Thymus (tissue), 11 donors: Measurements from ENCODE around the gene ODF4. TPM values are rescaled to one million over a fixed set of nuclear protein-coding genes. Genes with fewer than 3 reads are reported as not detected.
"Not testable (repeated sequence)": the region's sequence is repeated elsewhere in the genome, so short reads cannot be mapped to it uniquely, and the experiment has no call there.

Experiments used
- DNase-seq, 9 donors: peaks; one replicate each; pipeline ENCODE4 v3.0.0-alpha.2; 2013; ENCODE audit warnings: low spot score in 9 of 9, low read depth in 6 of 9, missing footprints in 1 of 9
- H3K27ac ChIP-seq, 2 donors: one replicate each; pipeline ENCODE4 v1.5.1; 2013; ENCODE audit warnings: control low read depth in 1 of 2, low read depth in 1 of 2, low read length in 1 of 2, mild to moderate bottlenecking in 1 of 2, moderate library complexity in 1 of 2
- H3K27me3 ChIP-seq, 2 donors: one replicate each; pipeline ENCODE4 v1.5.1; 2013; ENCODE audit warnings: low read length in 1 of 2; ENCODE audit not compliant: control insufficient read depth in 2 of 2, insufficient read depth in 1 of 2
- H3K36me3 ChIP-seq, 2 donors: one replicate each; pipeline ENCODE4 v1.5.1; 2013; ENCODE audit warnings: low read length in 1 of 2, mild to moderate bottlenecking in 1 of 2, moderate library complexity in 1 of 2; ENCODE audit not compliant: control insufficient read depth in 2 of 2, insufficient read depth in 2 of 2
- H3K4me1 ChIP-seq, 2 donors: one replicate each; pipeline ENCODE4 v1.5.1; 2013; ENCODE audit warnings: low read length in 2 of 2; ENCODE audit not compliant: control insufficient read depth in 2 of 2, insufficient read depth in 2 of 2
- H3K4me3 ChIP-seq, 2 donors: one replicate each; pipeline ENCODE4 v1.5.1; 2013; ENCODE audit warnings: low read length in 2 of 2, control low read depth in 1 of 2, mild to moderate bottlenecking in 1 of 2
- H3K9me3 ChIP-seq, 2 donors: one replicate each; pipeline ENCODE4 v1.5.1; 2013; ENCODE audit warnings: low read length in 1 of 2, mild to moderate bottlenecking in 1 of 2; ENCODE audit not compliant: control insufficient read depth in 2 of 2, insufficient read depth in 1 of 2
- WGBS: extraction: QIAGEN DNeasy Blood & Tissue Kit; methylation state at CpG from one replicate; pipeline ENCODE4 v1.1.7; 2013; 5-methylcytosine and 5-hydroxymethylcytosine counted together
- polyA plus RNA-seq: library from polyadenylated mRNA; stranded (reverse); fragments of 200-250 nt; gene quantifications from one replicate; pipeline ENCODE4 v1.2.3, GENCODE V29; 2013
- total RNA-seq: library from RNA; stranded (reverse); fragments of 120-200 nt; gene quantifications from one replicate; pipeline ENCODE4 v1.2.4, GENCODE V29; 2013
- donor health status: healthy.

The ODF4 gene
- total and polyA plus RNA-seq, 2 donors: 0.05 TPM; not detected in 1

- WGBS: 96% methylated on average over 7 of the region's 7 CpGs
- H3K27ac ChIP-seq: no peak overlapping the region
- H3K4me1 ChIP-seq: peaks cover 9 to 16% of the 10 kb centered on the region in 2 donors
- H3K27me3 ChIP-seq: no peaks in the 10 kb centered on the region
- H3K36me3 ChIP-seq: peaks cover 23 to 24% of the 10 kb centered on the region in 2 donors
- DNase-seq: no peak
- no peak overlapping the region for H3K4me3 ChIP-seq
- H3K9me3 ChIP-seq: no peaks in the 10 kb centered on the region
Measured at GRCh38 chr17:8372422-8372821, 32.8 kb downstream of the ODF4 start.

GRCh38 chr17:8373856-8374255 lies 34.2 kb downstream of the ODF4 start:
- peaks cover 18 to 35% of the 10 kb centered on the region in 2 donors for H3K36me3 ChIP-seq
- H3K4me1 ChIP-seq: peaks cover 9 to 16% of the 10 kb centered on the region in 2 donors
- WGBS: 99% methylated on average over 26 of the region's 26 CpGs
- not testable (repeated sequence) for DNase-seq, H3K27ac ChIP-seq, H3K9me3 ChIP-seq, H3K27me3 ChIP-seq, H3K4me3 ChIP-seq

DNA sequence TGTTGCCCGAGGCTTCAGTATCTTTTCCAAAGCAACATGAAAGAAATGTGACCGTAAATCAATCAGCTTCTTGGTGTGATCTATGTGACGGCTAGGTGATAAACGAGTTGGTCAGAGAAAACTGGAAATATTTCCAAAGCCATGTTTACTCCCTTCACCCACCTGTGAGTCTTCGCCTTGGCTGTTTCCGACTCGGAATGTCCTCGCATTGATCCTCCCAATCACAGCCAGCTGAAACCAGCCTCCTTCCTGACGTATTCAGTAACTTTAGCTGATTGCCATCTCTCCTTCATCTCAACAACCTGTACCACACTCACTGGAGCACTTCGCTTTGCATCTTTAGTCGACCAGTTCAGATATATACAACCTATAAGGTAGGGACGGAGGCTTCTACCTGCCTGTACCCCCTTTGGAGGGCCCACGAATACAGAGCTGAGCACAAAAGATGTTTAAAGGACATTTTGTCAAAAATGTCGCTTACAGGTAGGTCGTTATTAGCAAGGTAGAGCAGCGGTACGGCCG lies 36.2 kb downstream of the ODF4 start:
- Histone ChIP-seq H3K4me1 (peaks cover 14 to 17% of the 10 kb centered on the region in 2 donors), H3K27me3 (no peaks in the 10 kb centered on the region), H3K27ac (peak overlapping the region; percentile 82 to 93), H3K36me3 (peaks cover 22 to 42% of the 10 kb centered on the region in 2 donors), H3K4me3 (peak overlapping the region; percentile 73 to 96), H3K9me3 (no peaks in the 10 kb centered on the region)
- 35% methylated on average over 18 of the region's 18 CpGs for WGBS
- peak in 1 of 9 donors; percentile 31 for DNase-seq

DNA sequence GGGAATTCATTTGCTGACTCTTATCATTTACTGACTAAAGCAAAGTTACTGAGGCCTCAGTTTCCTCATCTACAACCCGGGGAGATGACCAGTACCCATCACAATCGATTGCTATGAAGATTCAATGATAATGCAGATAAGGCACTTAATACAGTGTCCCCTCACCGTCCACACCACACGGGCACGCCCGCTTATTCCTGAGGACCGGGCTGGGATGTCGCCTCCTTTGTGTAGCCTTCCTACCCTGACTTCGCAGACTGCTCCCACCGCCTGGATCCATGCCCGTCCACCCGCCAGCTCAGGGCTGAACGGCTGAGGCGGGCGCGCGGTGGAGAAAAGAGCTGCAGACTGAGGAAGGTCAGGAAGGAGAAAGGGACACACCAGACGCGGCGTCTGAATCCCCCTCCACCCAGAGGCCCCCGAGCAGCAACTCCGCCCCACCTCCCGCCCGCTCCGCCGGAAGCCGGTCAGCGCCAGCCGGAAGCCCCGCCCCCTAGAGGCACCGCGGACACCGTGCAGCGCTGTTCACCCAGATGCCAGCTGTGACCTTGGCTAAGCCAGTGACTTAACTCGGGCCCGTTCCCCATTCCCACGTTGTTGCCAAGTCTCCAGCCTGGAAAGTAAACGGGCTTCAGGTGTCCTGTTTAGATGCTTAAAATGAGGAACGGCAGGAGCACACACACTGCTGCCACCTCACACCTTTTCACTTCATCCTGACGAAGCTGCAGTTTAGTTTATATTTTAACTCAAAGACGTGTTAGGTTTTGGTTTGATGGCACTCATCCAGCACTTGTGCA lies 36.8 kb downstream of the ODF4 start, which contains the start of gene KRABD2:
Gene KRABD2 (minus strand): TSS at position 434 of the 797 bp plus-strand sequence.
- no peaks in the 10 kb centered on the region for H3K9me3 ChIP-seq
- H3K4me1 ChIP-seq: peaks cover 20 to 24% of the 10 kb centered on the region in 2 donors
- DNase-seq: peak; percentile 69 to 90 (median 78)
- H3K27me3 ChIP-seq: no peaks in the 10 kb centered on the region
- H3K4me3 ChIP-seq: peak within 1 kb of the TSS; percentile 73 to 96
- peak within 1 kb of the TSS; percentile 82 to 93 for H3K27ac ChIP-seq
- 5% methylated on average over 41 of the region's 41 CpGs for WGBS
- H3K36me3 ChIP-seq: peaks cover 25 to 49% of the 10 kb centered on the region in 2 donors

- Histone ChIP-seq H3K4me1 (peaks cover 27 to 31% of the 10 kb centered on the region in 2 donors), H3K9me3 (no peaks in the 10 kb centered on the region), H3K27me3 (no peaks in the 10 kb centered on the region), H3K4me3 (no peak overlapping the region), H3K36me3 (peaks cover 31 to 50% of the 10 kb centered on the region in 2 donors), H3K27ac (peak overlapping the region in 1 of 2 donors; percentile 4)
- DNase-seq: no peak
- WGBS: 98% methylated on average over 4 of the region's 4 CpGs
Measured at GRCh38 chr17:8377422-8377821, 37.8 kb downstream of the ODF4 start.

- H3K27me3 ChIP-seq, H3K27ac ChIP-seq, H3K4me3 ChIP-seq, H3K9me3 ChIP-seq, DNase-seq: not testable (repeated sequence)
- WGBS: 95% methylated on average over 8 of the region's 8 CpGs
- Histone ChIP-seq H3K36me3 (peaks cover 31 to 50% of the 10 kb centered on the region in 2 donors), H3K4me1 (peaks cover 27 to 31% of the 10 kb centered on the region in 2 donors)
Measured at GRCh38 chr17:8378117-8378516, 38.5 kb downstream of the ODF4 start.

- peaks cover 27 to 37% of the 10 kb centered on the region in 2 donors for H3K4me1 ChIP-seq
- H3K27ac ChIP-seq: no peak overlapping the region
- H3K36me3 ChIP-seq: peaks cover 31 to 50% of the 10 kb centered on the region in 2 donors
- no peaks in the 10 kb centered on the region for H3K27me3 ChIP-seq
- no peaks in the 10 kb centered on the region for H3K9me3 ChIP-seq
- no peak for DNase-seq
- WGBS: 91% methylated on average over 3 of the region's 3 CpGs
- H3K4me3 ChIP-seq: no peak overlapping the region
Measured at GRCh38 chr17:8380049-8380448, 40.4 kb downstream of the ODF4 start.

DNA sequence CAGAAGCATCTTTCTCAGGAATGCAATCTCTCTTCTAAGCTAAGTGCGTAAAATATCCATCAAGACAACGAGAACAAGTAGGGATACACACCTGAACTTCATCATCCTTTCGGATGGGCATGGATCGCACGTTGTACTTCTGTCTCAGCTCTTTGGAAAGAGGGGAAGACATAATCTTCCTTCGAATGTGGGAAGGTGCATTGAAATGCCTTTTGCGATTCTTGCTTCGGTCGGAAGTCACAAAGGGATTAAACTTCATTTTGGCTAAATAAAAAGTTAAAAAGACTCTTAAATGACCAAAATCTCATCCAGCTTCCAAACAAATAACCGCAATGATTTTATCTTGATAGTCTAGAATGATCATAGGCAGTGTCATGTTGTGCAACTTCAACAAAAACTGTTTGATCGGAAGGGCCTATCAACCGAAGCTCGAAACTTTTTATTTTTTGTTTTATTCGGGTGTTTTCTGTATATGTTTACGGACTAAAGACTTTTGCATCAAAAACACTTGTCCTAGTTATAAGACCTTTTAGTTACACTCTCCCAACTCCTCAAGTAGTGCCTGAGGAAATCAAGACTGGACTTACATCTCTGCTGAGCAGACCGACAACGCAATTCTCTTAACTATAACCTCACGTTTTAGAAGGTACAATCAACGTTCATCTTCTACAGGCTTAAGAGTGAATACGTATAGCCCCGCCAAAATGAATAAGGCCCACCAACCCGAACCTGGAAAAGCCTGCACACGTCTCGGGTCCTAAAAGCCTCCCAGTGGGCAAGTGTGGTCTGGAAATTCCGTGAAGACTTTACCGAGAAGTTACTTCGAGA lies 42.6 kb downstream of the ODF4 start:
- WGBS: 24% methylated on average over 27 of the region's 27 CpGs
- peaks cover 31 to 47% of the 10 kb centered on the region in 2 donors for H3K36me3 ChIP-seq
- peak overlapping the region; percentile 94 to 95 for H3K4me3 ChIP-seq
- peak overlapping the region; percentile 60 to 67 for H3K27ac ChIP-seq
- H3K9me3 ChIP-seq: no peaks in the 10 kb centered on the region
- peaks cover 18 to 21% of the 10 kb centered on the region in 2 donors for H3K4me1 ChIP-seq
- no peaks in the 10 kb centered on the region for H3K27me3 ChIP-seq
- no peak for DNase-seq

DNA sequence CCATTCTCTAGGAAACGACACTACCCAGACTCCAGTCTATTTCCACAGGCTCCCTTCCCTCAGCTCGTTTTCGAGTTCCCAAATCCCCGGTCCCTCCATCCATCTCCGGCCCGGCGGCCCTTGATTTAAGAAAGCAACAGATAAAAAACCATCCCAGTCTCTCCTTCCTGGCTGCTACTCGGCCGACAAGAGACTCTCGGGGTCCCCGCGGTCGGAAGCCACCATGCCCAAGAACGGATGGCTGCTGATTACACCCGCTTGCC lies 43.2 kb downstream of the ODF4 start:
- Histone ChIP-seq H3K36me3 (peaks cover 31 to 41% of the 10 kb centered on the region in 2 donors), H3K27me3 (no peaks in the 10 kb centered on the region), H3K4me3 (peak overlapping the region; percentile 94 to 95), H3K9me3 (no peaks in the 10 kb centered on the region), H3K4me1 (peaks cover 18 to 21% of the 10 kb centered on the region in 2 donors), H3K27ac (peak overlapping the region; percentile 67 to 82)
- DNase-seq: no peak
- 2% methylated on average over 15 of the region's 15 CpGs for WGBS
